Cerebellar cortex (tissue), 1 donor: ENCODE results near the gene ATP6V0B.

Experiments used
- DNase-seq: peaks from one replicate; pipeline ENCODE4 v3.0.0-alpha.2; 2015; ENCODE audit warnings: low spot score

Gene ATP6V0B

GRCh38 chr1:43969746-43970466, 4.9 kb upstream of the ATP6V0B start, which contains the start of gene DPH2:
Gene DPH2 (plus strand): TSS chr1:43970010. CDS start chr1:43970176, 166 bp downstream.
- peak; percentile 99 for DNase-seq

- no peak for DNase-seq
Observed at GRCh38 chr1:43970502-43970901, 4.3 kb upstream of the ATP6V0B start.

DNA sequence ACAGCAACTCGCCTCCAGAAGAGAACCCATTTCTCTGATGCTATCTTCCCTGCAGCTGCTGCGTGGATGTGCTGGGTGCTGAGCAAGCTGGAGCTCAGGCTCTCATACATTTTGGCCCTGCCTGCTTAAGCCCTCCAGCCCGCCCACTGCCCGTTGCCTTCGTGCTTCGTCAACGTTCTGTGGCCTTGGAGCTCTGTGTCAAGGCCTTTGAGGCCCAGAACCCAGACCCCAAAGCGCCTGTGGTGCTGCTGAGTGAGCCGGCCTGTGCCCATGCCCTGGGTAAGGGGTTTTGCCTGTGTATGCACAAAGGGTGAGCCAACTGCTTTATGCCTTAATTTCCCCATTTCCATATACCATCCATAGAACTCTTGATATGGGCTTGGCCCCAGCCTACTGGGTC, 3.8 kb upstream of the ATP6V0B start:
- DNase-seq: no peak

DNA sequence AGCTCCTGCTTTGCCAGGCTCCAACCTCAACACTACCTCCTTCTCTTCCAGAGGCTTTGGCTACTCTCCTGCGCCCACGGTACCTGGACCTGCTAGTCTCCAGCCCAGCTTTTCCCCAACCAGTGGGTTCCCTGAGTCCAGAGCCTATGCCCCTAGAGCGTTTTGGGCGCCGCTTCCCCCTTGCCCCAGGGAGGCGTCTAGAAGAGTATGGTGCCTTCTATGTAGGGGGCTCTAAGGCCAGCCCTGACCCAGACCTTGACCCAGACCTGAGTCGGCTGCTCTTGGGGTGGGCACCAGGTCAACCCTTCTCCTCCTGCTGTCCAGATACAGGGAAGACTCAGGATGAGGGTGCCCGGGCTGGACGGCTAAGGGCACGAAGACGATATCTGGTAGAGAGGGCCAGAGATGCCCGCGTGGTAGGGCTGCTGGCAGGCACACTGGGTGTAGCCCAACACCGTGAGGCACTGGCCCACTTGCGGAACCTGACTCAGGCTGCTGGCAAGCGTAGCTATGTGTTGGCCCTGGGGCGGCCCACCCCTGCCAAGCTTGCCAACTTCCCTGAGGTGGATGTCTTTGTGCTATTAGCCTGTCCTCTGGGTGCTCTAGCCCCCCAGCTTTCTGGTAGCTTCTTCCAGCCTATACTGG, 3.3 kb upstream of the ATP6V0B start:
- no peak for DNase-seq

DNA sequence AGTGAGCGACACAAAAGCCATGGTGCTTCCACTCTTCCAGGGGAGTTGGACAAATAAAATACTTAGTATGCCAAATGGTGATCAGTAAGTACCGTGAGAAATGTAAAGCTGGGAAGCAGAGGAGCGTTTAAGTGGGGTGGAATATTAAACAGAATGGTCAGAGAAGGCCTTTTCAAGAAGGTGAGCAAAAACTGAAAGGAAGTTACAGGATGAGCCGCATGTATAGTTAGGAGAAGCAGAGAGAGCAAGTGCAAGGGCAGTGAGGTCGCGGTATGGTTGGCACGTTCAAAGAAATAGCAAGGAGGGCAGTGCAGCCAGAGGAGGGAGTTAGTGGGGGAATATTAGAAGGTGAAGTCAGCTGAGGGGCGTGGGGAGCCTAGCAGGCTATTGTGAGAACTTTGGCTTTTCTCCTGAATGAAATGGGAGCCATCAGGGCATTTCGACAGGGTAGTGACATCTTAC, 748 bp upstream of the ATP6V0B start:
- DNase-seq: no peak

DNA sequence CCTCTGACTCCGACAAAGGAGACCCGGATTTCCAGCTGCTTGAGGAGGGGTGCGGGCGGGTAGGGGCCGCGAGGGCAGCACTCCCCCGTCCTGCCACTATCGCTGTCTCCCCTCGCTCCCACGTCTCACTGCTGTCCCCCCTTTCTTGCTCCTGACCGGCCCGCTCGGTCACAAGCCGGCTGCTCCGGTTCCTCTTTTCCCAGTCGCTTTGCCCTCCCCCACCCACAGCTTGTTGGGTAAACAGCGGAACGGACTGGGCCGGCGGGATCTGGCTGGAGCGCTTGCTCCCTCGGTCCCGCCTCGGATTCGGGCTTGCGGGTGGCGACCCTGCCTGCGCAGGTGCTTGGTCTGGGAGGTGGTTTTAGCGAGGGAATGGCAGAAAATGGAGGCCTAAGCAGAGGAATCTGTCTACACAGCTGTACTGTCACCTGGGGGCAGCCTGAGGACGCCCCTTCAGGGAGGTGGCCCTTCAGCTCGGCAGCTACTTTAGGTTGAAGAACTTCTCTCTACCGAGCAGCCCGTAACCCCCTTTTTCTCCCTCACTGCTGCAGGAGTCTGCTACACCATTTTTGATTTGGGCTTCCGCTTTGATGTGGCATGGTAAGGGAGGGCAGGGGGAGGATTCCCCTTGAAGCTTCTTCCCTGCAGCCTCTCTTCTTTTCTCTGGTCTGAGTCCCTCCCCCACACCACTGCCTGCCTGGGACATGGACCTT, 645 bp downstream of the ATP6V0B start:
- peak; percentile 22 for DNase-seq

GRCh38 chr1:43976045-43976444, 1.3 kb downstream of the ATP6V0B start:
- no peak for DNase-seq

- DNase-seq: no peak
Observed at GRCh38 chr1:43976890-43977289, 2.1 kb downstream of the ATP6V0B start.

GRCh38 chr1:43977376-43978263, 2.9 kb downstream of the ATP6V0B start:
- no peak for DNase-seq

- no peak for DNase-seq
Observed at GRCh38 chr1:43978264-43978550, 3.4 kb downstream of the ATP6V0B start.

GRCh38 chr1:43978551-43979260, 3.9 kb downstream of the ATP6V0B start, which contains the start of gene B4GALT2:
Gene B4GALT2 (plus strand): TSS chr1:43979210. CDS start chr1:43981161, 1,951 bp downstream.
- DNase-seq: no peak

GRCh38 chr1:43979261-43979527, 4.4 kb downstream of the ATP6V0B start:
- DNase-seq: no peak

DNA sequence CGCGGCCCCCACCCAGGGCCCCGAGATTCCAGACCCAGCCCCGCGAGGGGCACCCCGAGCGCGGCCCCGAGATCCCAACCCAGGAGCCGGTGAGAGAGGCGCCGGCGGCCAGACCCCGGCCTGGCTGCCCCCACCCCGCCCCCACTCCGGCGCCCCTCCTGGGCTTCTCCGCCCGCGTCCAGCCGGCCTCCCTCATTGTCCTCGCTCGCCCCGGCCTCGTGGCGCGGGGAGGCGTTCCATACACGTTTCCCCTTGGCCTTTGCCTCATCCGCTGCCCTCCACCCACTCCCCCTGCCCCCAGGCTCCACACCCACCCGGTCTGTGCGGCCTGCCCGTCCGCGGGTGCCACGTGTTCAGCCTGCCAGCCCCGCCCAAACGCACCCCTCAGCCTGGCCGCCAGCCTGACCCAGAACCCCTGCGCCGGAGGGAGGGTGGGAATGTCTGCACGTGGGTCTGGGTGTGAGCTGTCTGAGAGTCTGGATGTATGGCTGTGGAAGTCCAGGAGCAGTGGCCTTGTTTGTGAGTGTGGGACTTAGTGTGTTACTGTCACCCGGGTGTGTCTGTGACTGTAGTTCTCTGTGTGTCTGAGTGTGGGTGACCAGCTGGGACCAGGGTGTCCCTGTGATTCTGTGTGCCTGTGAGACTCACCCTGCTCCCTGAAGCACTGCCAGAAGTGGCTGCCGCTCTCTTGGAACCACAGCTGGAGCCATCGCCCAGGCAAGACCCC, 4.9 kb downstream of the ATP6V0B start:
- DNase-seq: no peak

DNA sequence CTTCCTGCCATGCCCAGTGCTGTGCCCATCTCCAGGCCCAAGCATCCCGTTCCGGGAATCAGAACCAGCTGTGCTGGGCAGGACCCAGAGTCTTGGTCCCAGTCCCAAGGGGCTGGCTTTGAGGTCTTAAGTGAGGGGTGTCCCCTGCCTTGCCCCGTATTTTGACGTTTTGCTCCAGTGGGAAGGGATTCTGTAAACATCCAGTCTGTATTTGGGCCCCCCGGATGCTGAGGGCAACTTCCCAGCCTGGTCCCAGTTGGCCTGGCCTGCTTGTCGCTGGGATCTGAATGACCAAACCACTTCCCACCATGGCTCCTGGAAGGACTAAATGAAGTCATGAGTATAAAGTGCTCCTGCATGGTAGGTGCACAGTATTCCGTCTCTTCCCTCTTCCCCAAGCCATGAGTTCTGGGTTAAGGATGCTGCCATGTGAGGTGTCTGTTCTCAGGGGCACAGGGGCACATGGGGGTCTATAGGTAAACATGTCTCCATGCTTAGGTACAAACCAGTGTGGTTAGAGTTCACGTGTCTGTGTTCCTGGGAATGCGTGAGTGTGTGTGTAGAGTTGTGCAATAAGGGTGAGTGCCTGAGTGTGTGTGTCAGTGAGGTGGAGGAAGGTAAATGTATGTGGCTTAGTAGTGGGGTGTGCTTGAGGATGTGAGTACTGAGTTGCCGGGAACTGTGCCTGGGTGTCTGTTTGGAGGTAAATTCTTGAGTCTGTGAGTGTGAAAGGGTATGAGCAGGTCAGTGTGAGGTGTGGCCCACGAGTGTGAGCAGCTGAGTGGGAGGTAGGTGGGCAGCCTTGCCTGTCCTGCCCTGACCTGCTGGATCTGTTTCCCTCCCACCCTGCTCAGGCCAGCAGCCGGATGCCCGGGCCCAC, 5.7 kb downstream of the ATP6V0B start:
- no peak for DNase-seq

DNA sequence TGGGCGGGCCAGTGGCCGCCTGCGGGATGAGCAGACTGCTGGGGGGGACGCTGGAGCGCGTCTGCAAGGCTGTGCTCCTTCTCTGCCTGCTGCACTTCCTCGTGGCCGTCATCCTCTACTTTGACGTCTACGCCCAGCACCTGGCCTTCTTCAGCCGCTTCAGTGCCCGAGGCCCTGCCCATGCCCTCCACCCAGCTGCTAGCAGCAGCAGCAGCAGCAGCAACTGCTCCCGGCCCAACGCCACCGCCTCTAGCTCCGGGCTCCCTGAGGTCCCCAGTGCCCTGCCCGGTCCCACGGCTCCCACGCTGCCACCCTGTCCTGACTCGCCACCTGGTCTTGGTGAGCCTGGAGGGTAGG, 6.4 kb downstream of the ATP6V0B start:
- no peak for DNase-seq

GRCh38 chr1:43981636-43982035, 6.9 kb downstream of the ATP6V0B start:
- no peak for DNase-seq

DNA sequence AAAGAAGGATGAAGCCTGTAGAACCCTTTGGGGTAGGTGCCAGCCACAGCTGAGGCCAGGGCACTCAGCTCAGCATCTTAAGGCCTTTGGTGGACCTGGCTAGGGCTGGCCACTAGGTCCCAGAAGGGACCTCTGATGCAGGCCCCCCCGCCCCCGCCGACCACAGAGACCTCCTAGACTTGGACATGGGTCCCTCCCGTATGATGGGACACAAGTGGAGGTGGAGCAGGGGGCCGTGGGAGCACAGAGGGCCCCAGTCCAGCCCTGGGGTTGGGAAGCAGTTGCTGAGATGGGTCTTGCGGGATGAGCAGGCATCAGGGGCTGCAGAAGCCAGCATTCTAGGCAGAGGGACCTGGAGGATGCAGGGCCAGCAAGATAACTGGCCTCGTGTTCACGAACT, 7.5 kb downstream of the ATP6V0B start:
- no peak for DNase-seq

GRCh38 chr1:43982808-43983207, 8.0 kb downstream of the ATP6V0B start:
- DNase-seq: no peak

- no peak for DNase-seq
Observed at GRCh38 chr1:43983253-43983899, 8.6 kb downstream of the ATP6V0B start.

DNA sequence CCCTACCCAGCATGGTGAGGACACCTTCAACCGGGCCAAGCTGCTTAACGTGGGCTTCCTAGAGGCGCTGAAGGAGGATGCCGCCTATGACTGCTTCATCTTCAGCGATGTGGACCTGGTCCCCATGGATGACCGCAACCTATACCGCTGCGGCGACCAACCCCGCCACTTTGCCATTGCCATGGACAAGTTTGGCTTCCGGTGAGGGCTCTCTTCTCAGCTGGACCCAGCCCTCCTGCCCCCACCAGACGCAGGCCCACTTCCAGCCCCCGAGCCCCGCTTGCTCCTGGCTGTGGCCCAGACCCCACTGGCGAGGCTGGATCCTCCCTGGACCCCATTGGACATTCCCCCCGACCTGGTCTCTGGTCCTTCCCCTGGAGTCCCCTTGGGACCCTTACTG, 10.1 kb downstream of the ATP6V0B start:
- no peak for DNase-seq
